22Rv1 (cell line): ENCODE data around the gene ADAMTS18.

ENCODE experiments used
- ZFX ChIP-seq: fragments of 450-650 bp; IDR thresholded peaks from 2 replicates; pipeline ENCODE4 v1.6.1; 2017; ENCODE audit warnings: antibody characterized with exemption, borderline replicate concordance
- TF ChIP-seq, protein P1 (sequence below): fragments of 450-650 bp; IDR thresholded peaks from 2 replicates; pipeline ENCODE4 v1.5.1; 2017; ENCODE audit warnings: mild to moderate bottlenecking

DNA sequence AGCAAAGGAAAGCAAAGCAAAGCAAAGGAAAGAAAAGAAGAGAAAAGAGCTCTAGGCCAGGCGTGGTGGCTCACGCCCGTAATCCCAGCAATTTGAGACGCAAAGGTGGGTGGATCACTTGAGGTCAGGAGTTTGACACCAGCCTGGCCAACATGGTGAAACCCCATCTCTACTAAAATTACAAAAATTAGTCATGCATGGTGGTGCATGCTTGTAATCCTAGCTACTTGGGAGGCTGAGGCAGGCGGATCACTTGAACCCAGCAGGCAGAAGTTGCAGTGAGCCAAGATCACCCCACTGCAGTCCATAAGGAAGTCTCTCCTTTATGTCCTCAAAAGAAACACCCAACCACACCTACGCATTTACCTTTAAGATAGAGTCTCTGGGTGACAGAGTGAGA, 70.1 kb downstream of the ADAMTS18 start:
- TF ChIP-seq, protein P1, sequence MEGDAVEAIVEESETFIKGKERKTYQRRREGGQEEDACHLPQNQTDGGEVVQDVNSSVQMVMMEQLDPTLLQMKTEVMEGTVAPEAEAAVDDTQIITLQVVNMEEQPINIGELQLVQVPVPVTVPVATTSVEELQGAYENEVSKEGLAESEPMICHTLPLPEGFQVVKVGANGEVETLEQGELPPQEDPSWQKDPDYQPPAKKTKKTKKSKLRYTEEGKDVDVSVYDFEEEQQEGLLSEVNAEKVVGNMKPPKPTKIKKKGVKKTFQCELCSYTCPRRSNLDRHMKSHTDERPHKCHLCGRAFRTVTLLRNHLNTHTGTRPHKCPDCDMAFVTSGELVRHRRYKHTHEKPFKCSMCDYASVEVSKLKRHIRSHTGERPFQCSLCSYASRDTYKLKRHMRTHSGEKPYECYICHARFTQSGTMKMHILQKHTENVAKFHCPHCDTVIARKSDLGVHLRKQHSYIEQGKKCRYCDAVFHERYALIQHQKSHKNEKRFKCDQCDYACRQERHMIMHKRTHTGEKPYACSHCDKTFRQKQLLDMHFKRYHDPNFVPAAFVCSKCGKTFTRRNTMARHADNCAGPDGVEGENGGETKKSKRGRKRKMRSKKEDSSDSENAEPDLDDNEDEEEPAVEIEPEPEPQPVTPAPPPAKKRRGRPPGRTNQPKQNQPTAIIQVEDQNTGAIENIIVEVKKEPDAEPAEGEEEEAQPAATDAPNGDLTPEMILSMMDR = no peak
- TF ChIP-seq ZFX = no peak
